ENCODE data around the gene HEYL. TPM values are rescaled to one million over a fixed set of nuclear protein-coding genes. Genes with fewer than 3 reads are reported as not detected.

HEYL gene
- total and polyA plus RNA-seq, 2 donors (not counting 1 experiment from before 2014, with no cell fraction given) = 1.3 TPM; not detected in 1

- Histone ChIP-seq H3K27ac (ENCODE audit: insufficient read depth, low read length) (no peak overlapping the region), H2AFZ (ENCODE audit: low read length) (no peak overlapping the region), H3K79me2 (ENCODE audit: control insufficient read depth, insufficient read depth, low read length) (no peaks in the 10 kb centered on the region), H3K27me3 (ENCODE audit: control insufficient read depth, insufficient read depth, low read length) (peaks cover 55% of the 10 kb centered on the region), H3K9me3 (ENCODE audit: control insufficient read depth, insufficient read depth, low read depth, low read length) (no peaks in the 10 kb centered on the region), H3K9ac (ENCODE audit: insufficient read depth, low read length) (no peak overlapping the region), H3K4me2 (ENCODE audit: extremely low read depth, insufficient read depth, low read length) (no peak overlapping the region), H4K20me1 (ENCODE audit: control insufficient read depth, extremely low read depth, insufficient read depth, low read length) (no peaks in the 10 kb centered on the region), H3K36me3 (ENCODE audit: control insufficient read depth, insufficient read depth, low read length) (no peaks in the 10 kb centered on the region), H3K4me3 (replicated peaks in 1 of 4; ENCODE audit: control extremely low read depth in 1 of 4, insufficient read depth in 1 of 4, low read depth in 3 of 4, low read length in 4 of 4) (no peak overlapping the region), H3K4me1 (ENCODE audit: control insufficient read depth, extremely low read depth, insufficient read depth, low read length) (no peaks in the 10 kb centered on the region)
- TF ChIP-seq CTCF (conservative IDR thresholded peaks at IDR 0.05 in 1 of 2, IDR thresholded peaks at IDR 0.05 in 1 of 2; ENCODE audit: low read depth in 1 of 2, low read length in 2 of 2) (no peak), EZH2 (IDR thresholded peaks at IDR 0.05; ENCODE audit: low read length, missing control alignments) (peak; percentile 13)
- DNase-seq (ENCODE audit: low read depth in 2 of 2) = no peak
Observed at GRCh38 chr1:39687243-39687642, 47.8 kb upstream of the HEYL start.

- Histone ChIP-seq H3K79me2 (ENCODE audit: control insufficient read depth, insufficient read depth, low read length) (no peaks in the 10 kb centered on the region), H3K4me3 (replicated peaks in 1 of 4; ENCODE audit: control extremely low read depth in 1 of 4, insufficient read depth in 1 of 4, low read depth in 3 of 4, low read length in 4 of 4) (no peak overlapping the region), H3K4me1 (ENCODE audit: control insufficient read depth, extremely low read depth, insufficient read depth, low read length) (no peaks in the 10 kb centered on the region), H4K20me1 (ENCODE audit: control insufficient read depth, extremely low read depth, insufficient read depth, low read length) (no peaks in the 10 kb centered on the region), H3K9me3 (ENCODE audit: control insufficient read depth, insufficient read depth, low read depth, low read length) (no peaks in the 10 kb centered on the region), H3K4me2 (ENCODE audit: extremely low read depth, insufficient read depth, low read length) (no peak overlapping the region), H3K27ac (ENCODE audit: insufficient read depth, low read length) (no peak overlapping the region), H3K36me3 (ENCODE audit: control insufficient read depth, insufficient read depth, low read length) (no peaks in the 10 kb centered on the region), H3K9ac (ENCODE audit: insufficient read depth, low read length) (no peak overlapping the region), H2AFZ (ENCODE audit: low read length) (no peak overlapping the region), H3K27me3 (ENCODE audit: control insufficient read depth, insufficient read depth, low read length) (peaks cover 50% of the 10 kb centered on the region)
- no peak for TF ChIP-seq CTCF (conservative IDR thresholded peaks at IDR 0.05 in 1 of 2, IDR thresholded peaks at IDR 0.05 in 1 of 2; ENCODE audit: low read depth in 1 of 2, low read length in 2 of 2)
- no peak for DNase-seq (ENCODE audit: low read depth in 2 of 2)
Observed at GRCh38 chr1:39685071-39685470, 45.6 kb upstream of the HEYL start.

- no peak overlapping the region for H3K4me2 ChIP-seq (ENCODE audit: extremely low read depth, insufficient read depth, low read length)
- H3K9me3 ChIP-seq (ENCODE audit: control insufficient read depth, insufficient read depth, low read depth, low read length) = no peaks in the 10 kb centered on the region
- H3K4me1 ChIP-seq (ENCODE audit: control insufficient read depth, extremely low read depth, insufficient read depth, low read length) = no peaks in the 10 kb centered on the region
- no peaks in the 10 kb centered on the region for H3K79me2 ChIP-seq (ENCODE audit: control insufficient read depth, insufficient read depth, low read length)
- DNase-seq (ENCODE audit: low read depth in 2 of 2) = no peak
- H2AFZ ChIP-seq (ENCODE audit: low read length) = no peak overlapping the region
- H3K9ac ChIP-seq (ENCODE audit: insufficient read depth, low read length) = no peak overlapping the region
- no peak for TF ChIP-seq EZH2 (IDR thresholded peaks at IDR 0.05; ENCODE audit: low read length, missing control alignments)
- TF ChIP-seq CTCF (conservative IDR thresholded peaks at IDR 0.05 in 1 of 2, IDR thresholded peaks at IDR 0.05 in 1 of 2; ENCODE audit: low read depth in 1 of 2, low read length in 2 of 2) = no peak
- H3K27ac ChIP-seq (ENCODE audit: insufficient read depth, low read length) = no peak overlapping the region
- peaks cover 42% of the 10 kb centered on the region for H3K27me3 ChIP-seq (ENCODE audit: control insufficient read depth, insufficient read depth, low read length)
- H4K20me1 ChIP-seq (ENCODE audit: control insufficient read depth, extremely low read depth, insufficient read depth, low read length) = no peaks in the 10 kb centered on the region
- no peaks in the 10 kb centered on the region for H3K36me3 ChIP-seq (ENCODE audit: control insufficient read depth, insufficient read depth, low read length)
- H3K4me3 ChIP-seq (replicated peaks in 1 of 4; ENCODE audit: control extremely low read depth in 1 of 4, insufficient read depth in 1 of 4, low read depth in 3 of 4, low read length in 4 of 4) = no peak overlapping the region
Observed at GRCh38 chr1:39684313-39684664, 44.8 kb upstream of the HEYL start.

Measured in fibroblast of lung (primary cell).